NCI-H187 (cell line): ENCODE measurements around the gene SCRN2.

Source experiments
- DNase-seq, 2 experiments: peaks; one replicate each; lab custom pipeline; 2025; lab: John Stamatoyannopoulos, UW

Gene SCRN2

GRCh38 chr17:47872019-47872650 lies 31.1 kb upstream of the SCRN2 start:
- DNase-seq: no peak

GRCh38 chr17:47871048-47871447 lies 30.0 kb upstream of the SCRN2 start:
- no peak for DNase-seq

- DNase-seq: no peak
Observed at GRCh38 chr17:47870056-47870455, 29.0 kb upstream of the SCRN2 start.

GRCh38 chr17:47869114-47869513 lies 28.0 kb upstream of the SCRN2 start:
- no peak for DNase-seq

- DNase-seq: no peak
Observed at GRCh38 chr17:47867813-47868533, 26.9 kb upstream of the SCRN2 start.

- no peak for DNase-seq
Observed at GRCh38 chr17:47866941-47867340, 25.9 kb upstream of the SCRN2 start.

- no peak for DNase-seq
Observed at GRCh38 chr17:47864791-47865216, 23.7 kb upstream of the SCRN2 start.

GRCh38 chr17:47862621-47863440 lies 21.8 kb upstream of the SCRN2 start:
- no peak for DNase-seq

GRCh38 chr17:47860386-47860785 lies 19.3 kb upstream of the SCRN2 start:
- no peak for DNase-seq

GRCh38 chr17:47857551-47858455 lies 16.7 kb upstream of the SCRN2 start:
- no peak for DNase-seq

- DNase-seq: no peak
Observed at GRCh38 chr17:47856830-47857229, 15.8 kb upstream of the SCRN2 start.

GRCh38 chr17:47855737-47856136 lies 14.7 kb upstream of the SCRN2 start:
- DNase-seq: no peak

- DNase-seq: no peak
Observed at GRCh38 chr17:47853616-47854015, 12.5 kb upstream of the SCRN2 start.

- DNase-seq: no peak
Observed at GRCh38 chr17:47852113-47852949, 11.3 kb upstream of the SCRN2 start.

- DNase-seq: no peak
Observed at GRCh38 chr17:47851764-47852112, 10.7 kb upstream of the SCRN2 start.

GRCh38 chr17:47850692-47851573 lies 9.9 kb upstream of the SCRN2 start, which contains the start of gene SP6:
TSS of gene SP6 (minus strand) at chr17:47851163. CDS start at chr17:47848429, 2,734 bp downstream.
- peak; percentile 47 to 58 for DNase-seq

GRCh38 chr17:47850373-47850691 lies 9.3 kb upstream of the SCRN2 start:
- no peak for DNase-seq

- DNase-seq: no peak
Observed at GRCh38 chr17:47848198-47848513, 7.1 kb upstream of the SCRN2 start.

- no peak for DNase-seq
Observed at GRCh38 chr17:47847341-47848197, 6.5 kb upstream of the SCRN2 start.
